Testis (tissue), 2 donors: ENCODE results near the gene MACROD2.
"Not testable (repeated sequence)": the region's sequence is repeated elsewhere in the genome, so short reads cannot be mapped to it uniquely, and the experiment has no call there.

Experiments used
- POLR2A ChIP-seq: fragments of 450-650 bp; IDR thresholded peaks from one replicate; pipeline ENCODE4 v1.6.1; 2017; ENCODE audit warnings: antibody characterized with exemption, mild to moderate bottlenecking, moderate library complexity
- TF ChIP-seq, protein P1 (sequence below), 3 experiments: fragments of 450-650 bp in 2 of 3; fragments of 200-600 bp in 1 of 3; sonication (generic) in 1 of 3; IDR thresholded peaks; one replicate each; pipeline ENCODE4 v1.5.1; 2016 to 2019; ENCODE audit warnings: antibody characterized with exemption in 3 of 3, mild to moderate bottlenecking in 2 of 3, moderate library complexity in 1 of 3

DNA sequence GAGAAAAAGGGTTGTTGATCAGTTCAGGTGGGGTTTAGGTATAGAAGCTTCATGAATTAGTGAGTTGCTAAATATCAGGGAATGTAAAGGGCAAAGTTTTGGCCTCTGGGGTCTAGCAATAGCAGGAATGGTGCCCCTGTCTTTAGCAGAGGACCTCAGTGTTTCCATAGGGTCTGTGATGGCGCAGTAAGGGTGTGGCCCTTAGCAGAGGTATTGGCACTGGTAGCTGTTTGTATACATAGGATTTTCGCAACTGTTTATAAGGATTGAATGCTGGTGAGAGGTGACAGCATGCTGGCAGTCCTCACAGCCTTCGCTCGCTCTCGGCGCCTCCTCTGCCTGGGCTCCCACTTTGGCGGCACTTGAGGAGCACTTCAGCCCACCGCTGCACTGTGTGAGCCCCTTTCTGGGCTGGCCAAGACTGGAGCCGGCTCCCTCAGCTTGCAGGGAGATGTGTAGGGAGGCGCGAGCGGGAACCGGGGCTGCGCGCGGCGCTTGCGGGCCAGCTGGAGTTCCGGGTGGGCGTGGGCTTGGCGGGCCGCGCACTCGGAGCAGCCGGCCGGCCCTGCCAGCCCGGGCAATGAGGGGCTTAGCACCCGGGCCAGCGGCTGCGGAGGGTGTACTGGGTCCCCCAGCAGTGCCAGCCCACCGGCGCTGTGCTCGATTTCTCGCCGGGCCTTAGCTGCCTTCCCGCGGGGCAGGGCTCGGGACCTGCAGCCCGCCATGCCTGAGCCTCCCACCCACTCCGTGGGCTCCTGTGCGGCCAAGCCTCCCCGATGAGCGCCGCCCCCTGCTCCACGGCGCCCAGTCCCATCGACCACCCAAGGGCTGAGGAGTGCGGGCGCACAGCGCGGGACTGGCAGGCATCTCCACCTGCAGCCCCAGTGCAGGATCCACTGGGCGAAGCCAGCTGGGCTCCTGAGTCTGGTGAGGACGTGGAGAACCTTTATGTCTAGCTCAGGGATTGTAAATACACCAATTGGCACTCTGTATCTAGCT is 231.0 kb downstream of the MACROD2 start:
- TF ChIP-seq, protein P1, sequence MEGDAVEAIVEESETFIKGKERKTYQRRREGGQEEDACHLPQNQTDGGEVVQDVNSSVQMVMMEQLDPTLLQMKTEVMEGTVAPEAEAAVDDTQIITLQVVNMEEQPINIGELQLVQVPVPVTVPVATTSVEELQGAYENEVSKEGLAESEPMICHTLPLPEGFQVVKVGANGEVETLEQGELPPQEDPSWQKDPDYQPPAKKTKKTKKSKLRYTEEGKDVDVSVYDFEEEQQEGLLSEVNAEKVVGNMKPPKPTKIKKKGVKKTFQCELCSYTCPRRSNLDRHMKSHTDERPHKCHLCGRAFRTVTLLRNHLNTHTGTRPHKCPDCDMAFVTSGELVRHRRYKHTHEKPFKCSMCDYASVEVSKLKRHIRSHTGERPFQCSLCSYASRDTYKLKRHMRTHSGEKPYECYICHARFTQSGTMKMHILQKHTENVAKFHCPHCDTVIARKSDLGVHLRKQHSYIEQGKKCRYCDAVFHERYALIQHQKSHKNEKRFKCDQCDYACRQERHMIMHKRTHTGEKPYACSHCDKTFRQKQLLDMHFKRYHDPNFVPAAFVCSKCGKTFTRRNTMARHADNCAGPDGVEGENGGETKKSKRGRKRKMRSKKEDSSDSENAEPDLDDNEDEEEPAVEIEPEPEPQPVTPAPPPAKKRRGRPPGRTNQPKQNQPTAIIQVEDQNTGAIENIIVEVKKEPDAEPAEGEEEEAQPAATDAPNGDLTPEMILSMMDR (IDR thresholded peaks at IDR 0.05), result not testable (repeated sequence)
- not testable (repeated sequence) for TF ChIP-seq POLR2A
